GM19397 (cell line): ENCODE measurements around the gene MTARC2.
"Not testable (repeated sequence)": the region's sequence is repeated elsewhere in the genome, so short reads cannot be mapped to it uniquely, and the experiment has no call there.

Experiments used
- ATAC-seq: cut with Tn5 transposase; IDR thresholded peaks from one replicate; pipeline ENCODE4 v1.9.1; 2021; ENCODE audit warnings: mild to moderate bottlenecking, moderate library complexity; ENCODE audit not compliant: unreplicated experiment

Gene MTARC2

GRCh38 chr1:220730486-220730885 lies 17.6 kb upstream of the MTARC2 start:
- no peak for ATAC-seq

GRCh38 chr1:220732137-220732536 lies 16.0 kb upstream of the MTARC2 start:
- ATAC-seq: no peak

DNA sequence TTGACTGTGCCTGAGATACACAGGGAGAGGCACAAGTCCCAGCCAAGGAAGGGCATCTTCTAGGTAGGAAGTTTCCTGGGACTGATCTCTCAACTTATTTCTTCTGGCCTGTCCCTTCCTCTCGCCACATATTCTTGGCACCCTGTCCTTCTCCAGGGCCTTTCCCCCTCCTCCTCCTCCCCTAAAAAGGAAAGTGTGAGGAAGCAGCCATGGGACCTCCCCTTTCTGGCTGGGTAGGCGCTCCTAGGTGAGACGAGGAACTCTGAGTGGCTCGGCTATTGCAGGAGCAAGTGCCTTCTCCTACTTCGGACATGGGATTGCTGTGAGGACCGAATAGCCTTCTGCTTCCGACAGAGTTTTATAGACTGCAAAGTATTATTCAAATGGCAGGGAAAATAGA lies 15.5 kb upstream of the MTARC2 start:
- ATAC-seq: no peak

DNA sequence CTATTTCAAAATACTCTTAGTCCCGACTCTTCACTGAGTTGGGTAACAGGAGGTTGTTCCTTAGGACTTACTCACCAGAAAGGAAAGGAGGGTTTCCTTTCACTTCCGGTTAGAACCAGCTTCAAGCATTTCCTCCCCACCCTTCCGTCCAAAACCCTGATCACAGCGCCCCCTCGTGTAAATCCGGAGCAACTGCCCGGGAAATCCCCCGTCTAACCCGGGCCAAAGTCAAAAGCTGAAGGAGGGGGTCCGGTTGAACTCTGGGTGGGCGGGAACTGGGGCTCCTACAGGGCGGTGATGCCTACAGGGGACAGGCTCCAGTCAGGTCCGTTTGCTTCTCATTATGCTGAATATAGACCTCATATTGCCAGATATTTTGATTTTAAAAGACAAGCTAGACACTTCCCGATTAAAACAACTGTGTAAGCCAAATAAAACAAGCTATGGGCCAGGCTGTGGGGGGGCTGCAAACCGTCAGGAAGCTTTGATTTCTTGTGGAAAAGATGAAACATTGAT lies 15.0 kb upstream of the MTARC2 start:
- peak; percentile 89 for ATAC-seq

DNA sequence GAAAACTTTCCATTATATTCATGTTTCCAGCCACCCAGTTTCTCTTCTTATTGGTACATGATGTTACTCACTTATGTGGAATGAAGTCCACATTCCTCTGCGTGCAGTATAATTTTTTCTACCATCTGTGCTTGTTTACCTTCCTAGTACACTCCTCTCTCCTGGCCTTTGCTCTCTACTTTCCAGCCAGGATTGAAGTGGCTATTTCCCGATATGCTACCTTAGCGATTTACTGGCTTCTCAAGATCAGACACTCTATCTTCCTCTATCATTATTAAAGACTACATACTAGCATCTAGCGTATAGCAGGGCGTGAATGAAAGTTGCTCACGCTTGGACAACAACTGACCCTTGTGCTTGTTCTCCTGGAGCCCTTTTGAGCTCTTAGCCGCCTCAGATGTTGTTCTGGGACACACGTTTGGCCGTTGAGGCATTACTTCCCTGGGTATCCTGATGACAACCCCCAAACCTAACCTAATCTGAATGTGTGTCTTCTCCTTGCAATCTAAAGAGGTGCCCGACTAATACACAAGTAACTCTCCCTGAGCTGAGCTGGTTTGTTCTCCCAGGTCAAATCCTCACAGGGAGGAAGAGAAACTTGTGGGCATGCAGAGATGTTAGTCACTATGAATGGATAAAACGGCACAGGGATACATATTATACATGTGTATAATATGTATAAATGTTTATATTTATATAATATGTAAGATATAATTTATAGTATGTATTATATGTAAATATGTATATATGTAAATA lies 13.4 kb upstream of the MTARC2 start:
- ATAC-seq: no peak

GRCh38 chr1:220736283-220736682 lies 11.8 kb upstream of the MTARC2 start:
- ATAC-seq: not testable (repeated sequence)

DNA sequence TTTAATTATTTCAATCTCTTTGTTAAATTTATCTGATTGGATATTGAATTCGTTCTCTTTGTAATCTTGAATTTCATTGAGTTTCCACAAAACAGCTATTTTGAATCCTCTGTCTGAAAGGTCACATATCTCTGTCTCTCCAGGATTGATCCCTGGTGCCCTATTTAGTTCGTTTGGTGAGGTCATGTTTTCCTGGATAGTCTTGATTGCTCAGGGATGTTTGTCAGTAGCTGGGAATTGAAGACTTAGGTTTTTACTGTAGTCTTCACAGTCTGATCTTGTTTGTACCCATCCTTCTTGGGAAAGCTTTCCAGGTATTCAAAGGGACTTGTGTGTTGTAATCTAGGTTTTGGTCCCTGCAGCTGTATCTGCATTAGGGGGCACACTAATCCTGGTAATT lies 6.8 kb upstream of the MTARC2 start:
- ATAC-seq: no peak

DNA sequence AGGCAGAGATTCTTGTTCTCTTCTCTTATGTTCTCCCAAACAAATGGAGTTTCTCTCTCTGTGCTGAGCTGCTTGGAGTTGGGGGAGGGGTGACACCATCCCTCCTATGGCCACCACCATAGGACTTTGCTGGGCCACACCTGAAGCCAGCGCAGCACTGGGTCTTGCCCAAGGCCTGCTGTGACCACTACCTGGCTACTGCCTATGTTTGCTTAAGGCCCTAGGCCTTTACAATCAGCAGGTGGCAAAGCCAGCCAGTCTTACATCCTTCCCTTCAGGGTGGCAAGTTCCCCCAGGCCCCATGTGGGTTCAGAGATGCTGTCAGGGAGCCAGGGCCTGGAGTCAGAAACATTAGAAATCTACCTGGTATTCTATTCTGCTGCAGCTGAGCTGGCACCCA lies 6.3 kb upstream of the MTARC2 start:
- ATAC-seq: no peak

GRCh38 chr1:220742520-220742919 lies 5.6 kb upstream of the MTARC2 start:
- ATAC-seq: no peak

- ATAC-seq: no peak
Observed at GRCh38 chr1:220746851-220747250, 1.3 kb upstream of the MTARC2 start.

GRCh38 chr1:220747437-220748088 lies 559 bp upstream of the MTARC2 start:
- ATAC-seq: no peak

GRCh38 chr1:220748936-220749335 lies 814 bp downstream of the MTARC2 start:
- ATAC-seq: no peak

- no peak for ATAC-seq
Observed at GRCh38 chr1:220750131-220750515, 2.0 kb downstream of the MTARC2 start.

DNA sequence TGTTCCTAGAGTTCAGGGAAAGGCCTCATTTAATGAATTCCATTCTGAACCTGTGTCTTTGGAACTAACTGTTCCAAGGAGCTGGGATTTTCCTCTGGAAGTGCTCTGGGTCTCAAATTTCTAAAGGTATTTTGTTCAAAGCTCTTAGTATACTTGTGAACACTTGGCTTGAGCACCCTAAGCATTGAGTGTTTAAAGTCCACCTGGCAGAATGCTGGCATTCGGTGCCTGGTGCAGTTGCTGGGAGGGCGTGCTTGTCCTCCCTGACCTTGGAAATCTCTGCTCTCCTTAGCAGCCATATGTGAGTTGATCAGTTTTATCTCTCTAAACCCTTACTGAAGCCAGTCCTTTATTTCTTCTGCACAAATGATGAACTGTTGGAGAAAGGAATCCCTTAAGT lies 3.0 kb downstream of the MTARC2 start:
- no peak for ATAC-seq

DNA sequence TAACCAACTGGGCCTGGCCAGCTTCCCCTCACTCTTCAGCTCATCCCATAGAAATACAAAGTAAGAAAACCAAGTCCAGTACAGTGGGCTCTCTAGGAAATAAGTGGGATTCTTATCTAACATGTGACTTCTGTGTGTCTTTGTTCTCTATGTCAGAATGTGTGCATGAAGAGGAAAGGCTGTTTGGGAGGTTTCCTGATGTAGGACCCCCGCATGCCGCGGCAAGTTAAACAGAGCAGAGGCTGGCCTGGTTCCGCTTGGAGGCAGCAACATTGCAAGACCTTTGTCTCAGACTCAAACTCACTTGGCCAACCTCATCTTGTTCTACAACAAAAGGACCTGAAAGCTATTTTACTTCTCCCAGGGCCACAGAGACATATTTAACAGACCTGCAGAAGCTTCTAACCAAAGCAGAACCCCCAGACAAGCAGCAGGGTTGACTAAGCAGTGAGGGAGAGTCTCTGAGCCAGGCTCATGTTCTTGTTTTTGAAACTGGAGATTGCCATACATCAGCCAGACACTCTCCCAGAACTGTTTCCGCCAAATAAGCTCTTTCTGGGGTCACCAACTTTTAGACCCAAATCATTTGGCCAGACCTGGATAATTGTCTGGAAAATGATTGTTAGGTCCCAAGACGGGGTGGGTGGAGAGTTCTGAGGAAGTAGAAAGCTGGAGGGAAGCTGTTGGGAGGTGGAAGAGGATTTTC lies 6.2 kb downstream of the MTARC2 start:
- no peak for ATAC-seq

GRCh38 chr1:220754918-220755295 lies 6.8 kb downstream of the MTARC2 start:
- no peak for ATAC-seq

- no peak for ATAC-seq
Observed at GRCh38 chr1:220755309-220755708, 7.2 kb downstream of the MTARC2 start.

- ATAC-seq: no peak
Observed at GRCh38 chr1:220757441-220757840, 9.3 kb downstream of the MTARC2 start.

GRCh38 chr1:220759147-220759546 lies 11.0 kb downstream of the MTARC2 start:
- no peak for ATAC-seq

- no peak for ATAC-seq
Observed at GRCh38 chr1:220761688-220762427, 13.7 kb downstream of the MTARC2 start.

GRCh38 chr1:220764757-220765156 lies 16.6 kb downstream of the MTARC2 start:
- ATAC-seq: no peak
